Pancreas (tissue), 10 donors: ENCODE results near the gene HDDC2. TPM values are rescaled to one million over a fixed set of nuclear protein-coding genes. Genes with fewer than 3 reads are reported as not detected.

Experiments used
- ATAC-seq, 4 donors: fragments of 200-7000 bp; cut with Tn5 transposase; one replicate each; pipeline versions ENCODE4 v1.8.0 to v1.9.1; 2020; ENCODE audit warnings: mild to moderate bottlenecking in 4 of 4, moderate library complexity in 4 of 4
- DNase-seq, 6 donors: peaks; one replicate each; pipeline ENCODE4 v3.0.0-alpha.2; 2020
- FAIRE-seq: peaks from 2 replicates; lab custom pipeline; 2012; peaks lifted over from hg19 to GRCh38; lab: Jason Lieb, UNC
- H3K27ac ChIP-seq, 4 donors: fragments of 200-600 bp; sonication (generic); 1 replicate in 3 of 4; 2 replicates in 1 of 4; pipeline versions ENCODE4 v1.5.0 to v1.8.0; 2020
- H3K27me3 ChIP-seq, 4 donors: fragments of 200-600 bp; one replicate each; pipeline ENCODE4 v1.8.0; 2021
- H3K36me3 ChIP-seq, 3 donors: fragments of 200-600 bp; sonication (generic) in 1 of 3; one replicate each; pipeline versions ENCODE4 v1.5.0 to v1.8.0; 2020 to 2021
- H3K4me1 ChIP-seq, 3 donors: fragments of 200-600 bp; one replicate each; pipeline ENCODE4 v1.8.0; 2021
- H3K4me3 ChIP-seq, 4 donors: fragments of 200-600 bp; sonication (generic) in 2 of 4; one replicate each; pipeline versions ENCODE4 v1.5.0 to v1.8.0; 2020 to 2021
- H3K9me3 ChIP-seq, 4 donors: fragments of 200-600 bp; one replicate each; pipeline ENCODE4 v1.8.0; 2021
- WGBS, 2 donors: extraction: QIAGEN DNeasy Blood & Tissue Kit; methylation state at CpG; one replicate each; pipeline ENCODE4 v1.1.7; 2013; 5-methylcytosine and 5-hydroxymethylcytosine counted together
- intact Hi-C, 3 donors: fragments of 100-400 bp; cut with DNase I; formaldehyde crosslinking; loops; one replicate each; pipeline versions ENCODE4 v1.11.1 to v1.14.2; 2022
- polyA plus RNA-seq, 2 donors: library from polyadenylated mRNA; stranded (reverse); fragments of 200-250 nt; gene quantifications; one replicate each; pipeline ENCODE4 v1.2.3, GENCODE V29; 2013
- total RNA-seq, 6 donors: library from RNA; stranded (reverse); fragmentation: NEBNext Ultra II Directional in 4 of 6; extraction: Animal tissue kit (Norgen Biotek cat#: 25700) in 4 of 6; gene quantifications; one replicate each; pipeline versions ENCODE4 v1.2.1 to v1.2.4, GENCODE V29; 2021 to 2023
- TF ChIP-seq, protein P1 (sequence below), 4 donors: fragments of 200-600 bp; sonication (generic) in 3 of 4; IDR thresholded peaks; one replicate each; pipeline versions ENCODE4 v1.5.0 to v1.8.0; 2021; ENCODE audit warnings: antibody characterized with exemption in 4 of 4
- donor health status: healthy with polysubstance abuse.
- donor health status: DM: no; HTN: no; CAD: no; lungs with moderate emphysema.
- donor health status: DM: no; HTN: no; CAD: no.
- donor health status: control.
- donor health status: control.
- donor health status: Bipolar disorder and iron deficiency.
- donor health status: DM: yes; HTN: yes; CAD: no.
- donor health status: DM: no; HTN: no; CAD: no.
- donor health status: DM: no; HTN: no; CAD: no.
- donor health status: DM: yes; HTN: yes; CAD: no.

Gene HDDC2
- total and polyA plus RNA-seq, 8 donors, result 22.9 to 45.9 (median 30.6) TPM

DNA sequence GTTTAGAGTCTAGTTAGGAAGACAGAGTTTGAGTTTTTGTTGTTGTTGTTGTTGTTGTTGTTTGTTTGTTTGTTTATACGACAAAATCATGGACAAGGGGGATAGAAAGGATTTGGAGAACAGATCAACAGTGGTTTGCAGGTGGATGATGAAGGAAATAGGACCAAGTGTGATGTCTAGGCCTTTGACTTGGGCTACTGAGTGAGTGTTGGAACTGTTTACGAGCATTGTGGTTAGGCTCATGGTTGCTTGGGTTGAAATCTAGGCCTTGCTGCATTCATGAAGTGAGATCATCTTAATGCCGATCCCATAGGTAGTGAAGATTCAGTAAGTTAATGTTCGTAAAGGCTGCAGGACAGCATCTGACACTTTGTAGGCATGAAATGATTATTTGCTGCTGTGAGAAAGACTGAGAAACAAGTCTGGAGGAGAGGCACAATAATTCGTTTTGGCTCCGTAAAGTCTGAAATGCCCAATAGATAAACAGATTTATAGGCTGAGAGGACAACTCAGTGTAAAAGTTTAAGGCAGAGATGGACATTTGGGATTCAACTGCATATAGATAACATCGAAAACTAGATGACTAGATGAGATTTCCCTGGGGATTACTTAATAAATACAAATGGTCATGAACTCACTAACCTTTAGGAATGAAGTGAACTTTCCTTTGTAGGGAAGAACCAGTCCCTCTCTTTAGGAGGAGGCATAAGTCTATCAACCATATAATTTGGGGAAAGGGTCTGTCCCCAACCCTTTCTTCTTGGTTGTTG is 70.0 kb downstream of the HDDC2 start:
- no peaks in the 10 kb centered on the region for H3K27me3 ChIP-seq
- H3K4me1 ChIP-seq, result peaks cover 0 to 4% (median 0%) of the 10 kb centered on the region in 3 donors
- H3K27ac ChIP-seq, result no peak overlapping the region
- H3K4me3 ChIP-seq, result no peak overlapping the region
- 89 to 94% methylated on average over 7 of the region's 7 CpGs for WGBS, 2 donors
- H3K9me3 ChIP-seq, result no peaks in the 10 kb centered on the region
- no peak for DNase-seq
- intact Hi-C loops, result no loop called here
- H3K36me3 ChIP-seq, result no peaks in the 10 kb centered on the region
- TF ChIP-seq, protein P1, sequence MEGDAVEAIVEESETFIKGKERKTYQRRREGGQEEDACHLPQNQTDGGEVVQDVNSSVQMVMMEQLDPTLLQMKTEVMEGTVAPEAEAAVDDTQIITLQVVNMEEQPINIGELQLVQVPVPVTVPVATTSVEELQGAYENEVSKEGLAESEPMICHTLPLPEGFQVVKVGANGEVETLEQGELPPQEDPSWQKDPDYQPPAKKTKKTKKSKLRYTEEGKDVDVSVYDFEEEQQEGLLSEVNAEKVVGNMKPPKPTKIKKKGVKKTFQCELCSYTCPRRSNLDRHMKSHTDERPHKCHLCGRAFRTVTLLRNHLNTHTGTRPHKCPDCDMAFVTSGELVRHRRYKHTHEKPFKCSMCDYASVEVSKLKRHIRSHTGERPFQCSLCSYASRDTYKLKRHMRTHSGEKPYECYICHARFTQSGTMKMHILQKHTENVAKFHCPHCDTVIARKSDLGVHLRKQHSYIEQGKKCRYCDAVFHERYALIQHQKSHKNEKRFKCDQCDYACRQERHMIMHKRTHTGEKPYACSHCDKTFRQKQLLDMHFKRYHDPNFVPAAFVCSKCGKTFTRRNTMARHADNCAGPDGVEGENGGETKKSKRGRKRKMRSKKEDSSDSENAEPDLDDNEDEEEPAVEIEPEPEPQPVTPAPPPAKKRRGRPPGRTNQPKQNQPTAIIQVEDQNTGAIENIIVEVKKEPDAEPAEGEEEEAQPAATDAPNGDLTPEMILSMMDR (IDR thresholded peaks at IDR 0.05), result no peak
- ATAC-seq, result no peak
- no peak for FAIRE-seq

DNA sequence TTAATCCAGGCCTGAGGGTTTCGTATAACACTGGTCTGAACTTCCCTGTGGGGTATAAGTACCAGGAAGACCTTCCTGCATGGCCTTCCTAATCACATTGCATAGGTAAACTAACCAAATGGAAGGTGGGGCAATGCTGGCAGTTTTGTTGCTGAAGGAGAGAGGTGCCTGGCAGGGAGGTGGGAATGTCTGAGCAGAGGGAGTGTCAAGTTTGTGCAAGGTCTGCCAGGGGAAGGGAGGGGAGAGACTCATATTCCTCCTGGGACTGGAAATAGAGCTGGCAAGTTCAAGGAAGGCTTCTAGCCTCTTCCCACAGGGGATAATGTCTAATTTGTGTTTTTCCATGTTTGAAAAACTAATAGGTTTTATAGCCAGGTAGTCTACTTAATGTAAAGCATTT is 70.6 kb downstream of the HDDC2 start:
- no peaks in the 10 kb centered on the region for H3K9me3 ChIP-seq
- H3K4me1 ChIP-seq, result peaks cover 0 to 4% (median 0%) of the 10 kb centered on the region in 3 donors
- H3K27ac ChIP-seq, result no peak overlapping the region
- no peaks in the 10 kb centered on the region for H3K27me3 ChIP-seq
- intact Hi-C loops, result no loop called here
- WGBS, 2 donors, result 96 to 97% methylated on average over 1 of the region's 1 CpG
- DNase-seq (no peak), ATAC-seq (no peak), FAIRE-seq (no peak)
- H3K4me3 ChIP-seq, result no peak overlapping the region
- no peaks in the 10 kb centered on the region for H3K36me3 ChIP-seq
- TF ChIP-seq, protein P1 (IDR thresholded peaks at IDR 0.05), result no peak

DNA sequence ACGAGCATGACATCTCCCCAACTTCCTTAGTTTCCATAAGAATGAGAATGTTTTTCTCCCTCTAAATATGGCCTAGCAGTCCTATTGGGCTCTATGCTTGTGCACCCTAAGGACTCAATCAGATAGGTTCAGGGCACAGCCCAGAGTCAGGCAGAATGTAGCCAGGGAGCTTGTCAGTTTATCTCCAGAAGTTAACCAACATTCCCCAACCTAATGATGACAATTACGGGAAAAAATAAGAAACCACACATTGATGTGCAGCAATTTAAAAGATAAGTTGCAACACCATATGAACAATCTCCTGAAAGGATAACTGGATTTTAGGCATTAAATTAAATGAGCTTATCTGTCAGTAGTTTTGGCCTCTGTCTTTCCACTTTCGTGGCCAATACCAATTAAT is 71.1 kb downstream of the HDDC2 start:
- H3K27ac ChIP-seq, result no peak overlapping the region
- H3K36me3 ChIP-seq, result no peaks in the 10 kb centered on the region
- FAIRE-seq (no peak), ATAC-seq (no peak), DNase-seq (no peak)
- 87 to 93% methylated on average over 3 of the region's 3 CpGs for WGBS, 2 donors
- TF ChIP-seq, protein P1 (IDR thresholded peaks at IDR 0.05), result no peak
- no peaks in the 10 kb centered on the region for H3K27me3 ChIP-seq
- no peaks in the 10 kb centered on the region for H3K9me3 ChIP-seq
- H3K4me1 ChIP-seq, result peaks cover 0 to 4% (median 0%) of the 10 kb centered on the region in 3 donors
- H3K4me3 ChIP-seq, result no peak overlapping the region
- intact Hi-C loops, result no loop called here

DNA sequence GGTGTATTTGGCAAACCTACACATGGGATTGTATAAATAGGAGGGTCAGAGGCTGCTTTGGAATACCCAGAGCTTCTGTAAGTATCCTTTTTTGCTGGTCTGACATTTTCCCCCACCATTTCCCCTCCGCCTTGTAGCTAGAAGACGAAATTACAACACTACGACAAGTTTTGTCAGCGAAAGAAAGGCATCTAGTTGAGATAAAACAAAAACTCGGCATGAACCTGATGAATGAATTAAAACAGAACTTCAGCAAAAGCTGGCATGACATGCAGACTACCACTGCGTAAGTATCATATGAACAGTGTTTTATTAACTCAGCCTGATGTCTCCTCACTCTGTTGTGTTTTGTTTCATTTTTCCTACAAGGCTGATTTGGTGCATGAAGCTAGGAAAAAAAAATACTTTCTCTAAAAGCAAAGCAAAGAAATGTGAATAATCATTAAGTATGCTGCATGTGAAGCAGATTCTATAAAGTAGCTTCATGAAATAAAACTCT is 72.7 kb downstream of the HDDC2 start:
- Histone ChIP-seq H3K4me3 (no peak overlapping the region), H3K9me3 (no peaks in the 10 kb centered on the region), H3K36me3 (no peaks in the 10 kb centered on the region), H3K4me1 (peaks cover 3 to 10% (median 6%) of the 10 kb centered on the region in 3 donors), H3K27me3 (no peaks in the 10 kb centered on the region), H3K27ac (no peak overlapping the region)
- intact Hi-C loops, result no loop called here
- FAIRE-seq (no peak), DNase-seq (no peak), ATAC-seq (no peak)
- WGBS, 2 donors, result 84 to 86% methylated on average over 6 of the region's 6 CpGs
- TF ChIP-seq, protein P1 (IDR thresholded peaks at IDR 0.05), result no peak

DNA sequence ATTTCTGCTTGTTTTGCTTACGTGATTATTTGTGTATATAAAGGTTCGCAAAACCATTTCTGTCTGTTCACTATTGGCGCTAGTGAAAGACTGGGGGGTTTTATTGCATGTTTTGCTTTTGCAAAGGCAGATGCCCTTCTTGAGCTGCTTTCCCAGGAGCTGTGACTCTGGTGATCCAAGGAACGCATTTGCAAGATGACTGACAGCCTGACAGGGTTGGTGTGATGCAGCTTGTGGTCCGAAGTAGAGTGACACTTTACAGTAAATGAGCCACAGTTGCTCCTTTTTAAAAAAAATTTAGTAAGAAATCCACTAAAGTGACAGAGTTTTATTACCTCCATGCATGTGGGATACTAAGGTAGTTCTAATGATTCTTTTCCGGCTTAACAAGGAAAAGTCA is 74.5 kb downstream of the HDDC2 start:
- no peak for ATAC-seq
- WGBS, 2 donors, result 95 to 96% methylated on average over 6 of the region's 6 CpGs
- Histone ChIP-seq H3K36me3 (no peaks in the 10 kb centered on the region), H3K9me3 (no peaks in the 10 kb centered on the region), H3K27ac (no peak overlapping the region), H3K27me3 (no peaks in the 10 kb centered on the region), H3K4me1 (peaks cover 6 to 19% (median 15%) of the 10 kb centered on the region in 3 donors), H3K4me3 (no peak overlapping the region)
- FAIRE-seq, result no peak
- TF ChIP-seq, protein P1 (IDR thresholded peaks at IDR 0.05), result no peak
- intact Hi-C loops, result no loop called here
- DNase-seq, result no peak
